Myometrial cell (primary cell): ENCODE measurements around the gene MBNL3. TPM values are rescaled to one million over a fixed set of nuclear protein-coding genes. Genes with fewer than 3 reads are reported as not detected.

ENCODE experiments used
- total RNA-seq: library from RNA; depleted of rRNA; stranded (reverse); fragments of >200 nt; gene quantifications from 2 replicates; pipeline ENCODE4 v1.2.3, GENCODE V29; 2015

MBNL3 gene, protein sequence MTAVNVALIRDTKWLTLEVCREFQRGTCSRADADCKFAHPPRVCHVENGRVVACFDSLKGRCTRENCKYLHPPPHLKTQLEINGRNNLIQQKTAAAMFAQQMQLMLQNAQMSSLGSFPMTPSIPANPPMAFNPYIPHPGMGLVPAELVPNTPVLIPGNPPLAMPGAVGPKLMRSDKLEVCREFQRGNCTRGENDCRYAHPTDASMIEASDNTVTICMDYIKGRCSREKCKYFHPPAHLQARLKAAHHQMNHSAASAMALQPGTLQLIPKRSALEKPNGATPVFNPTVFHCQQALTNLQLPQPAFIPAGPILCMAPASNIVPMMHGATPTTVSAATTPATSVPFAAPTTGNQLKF
- 0.86 and 17.0 TPM in 2 replicates for total RNA-seq

DNA sequence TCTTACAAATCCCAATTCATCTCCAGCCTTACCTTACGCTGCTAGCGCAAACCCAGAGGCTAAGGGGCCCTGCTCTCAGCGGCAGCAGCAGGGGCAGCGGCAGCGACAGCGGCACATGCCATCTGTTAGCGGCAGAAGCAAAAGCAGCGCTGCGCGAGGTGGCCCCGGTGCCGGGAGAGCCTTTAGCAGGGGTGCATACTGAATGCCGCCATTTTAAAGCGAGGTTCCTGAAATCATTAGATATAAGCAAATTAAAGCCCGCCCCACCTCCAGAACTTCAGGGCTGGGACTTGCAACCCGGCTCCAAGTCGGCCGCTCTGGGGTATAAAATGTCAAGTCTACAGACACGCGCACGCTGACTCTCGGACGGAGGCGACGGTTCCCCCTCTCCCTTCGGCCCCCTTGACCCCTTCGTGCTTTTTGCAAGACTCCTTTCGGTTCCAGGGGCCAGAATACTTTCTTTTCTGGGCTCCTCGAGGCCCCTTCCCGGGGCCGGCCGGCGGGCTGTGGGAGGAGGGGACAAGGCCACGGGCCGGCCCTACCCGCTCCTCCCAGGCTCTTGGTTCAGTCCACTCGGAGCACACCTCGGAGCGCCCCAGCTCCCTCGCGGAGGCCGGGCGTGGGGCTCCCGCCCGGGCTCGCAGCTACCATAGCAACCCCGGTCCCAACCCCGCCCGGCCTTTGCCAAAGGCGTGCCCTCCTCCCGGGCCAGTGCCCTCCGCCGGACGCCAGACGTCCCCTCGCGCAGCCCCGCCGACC is at the start of gene MBNL3:
MBNL3 (minus strand) TSS at position 220 of the 759 bp plus-strand sequence. CDS start 49,427 bp downstream, outside the sequence.

